GM19240 (cell line): ENCODE results near the gene CASZ1.

ENCODE experiments used
- DNase-seq: peaks from one replicate; pipeline ENCODE4 v3.0.0; 2011; ENCODE audit warnings: low spot score; ENCODE audit not compliant: insufficient read length

Gene CASZ1

DNA sequence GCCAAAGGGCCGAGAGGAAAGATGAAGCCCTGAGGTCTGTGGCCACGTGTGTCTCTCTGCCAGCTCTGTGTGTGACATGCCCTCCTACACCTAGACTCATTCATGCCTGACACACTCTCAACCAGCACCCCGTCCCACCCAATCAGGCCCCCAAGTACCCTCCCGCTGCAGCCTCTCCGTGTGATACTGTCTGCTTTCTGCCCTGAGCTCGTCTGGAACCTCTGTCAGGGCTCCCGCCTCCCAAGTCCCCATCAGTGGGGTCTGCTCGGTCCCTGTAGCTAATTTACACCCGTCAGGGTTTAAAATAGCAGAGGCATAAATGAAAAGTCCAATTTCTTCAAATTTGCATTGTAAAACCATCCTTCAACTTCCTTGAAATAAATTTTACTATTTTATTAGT lies 20.7 kb downstream of the CASZ1 start:
- DNase-seq = no peak

DNA sequence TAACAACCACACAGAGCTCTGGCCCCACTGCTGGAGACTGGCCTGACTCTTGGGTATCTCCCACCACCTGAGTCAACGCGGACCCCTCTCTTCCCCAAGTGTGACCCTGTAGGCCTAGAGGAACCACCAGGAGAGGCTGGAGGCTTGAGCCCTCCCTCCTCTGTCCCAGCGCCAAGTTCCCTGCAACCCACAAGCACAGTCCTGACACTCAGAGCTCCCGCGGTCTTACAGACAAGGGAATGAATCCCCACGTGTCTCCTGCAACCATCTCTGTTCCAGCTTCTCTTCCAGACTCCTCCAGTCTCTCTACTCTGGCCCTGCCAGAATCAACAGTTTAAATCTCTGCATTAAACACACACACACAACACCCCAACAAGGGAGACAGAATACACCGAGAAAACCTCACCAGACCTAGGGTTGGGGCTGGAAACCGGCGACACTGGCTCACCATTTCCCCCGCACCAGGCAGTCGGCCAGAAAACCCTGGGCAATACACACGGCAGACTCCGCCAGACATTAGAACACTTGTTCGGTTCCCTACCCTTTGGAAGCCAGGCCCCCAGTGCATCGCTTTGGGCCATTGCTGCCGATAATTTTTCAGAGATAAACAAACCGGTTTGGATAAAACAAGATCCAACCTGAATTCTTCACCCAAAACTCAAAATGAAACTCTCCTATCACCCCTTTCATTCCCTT lies 21.7 kb downstream of the CASZ1 start:
- DNase-seq = no peak

DNA sequence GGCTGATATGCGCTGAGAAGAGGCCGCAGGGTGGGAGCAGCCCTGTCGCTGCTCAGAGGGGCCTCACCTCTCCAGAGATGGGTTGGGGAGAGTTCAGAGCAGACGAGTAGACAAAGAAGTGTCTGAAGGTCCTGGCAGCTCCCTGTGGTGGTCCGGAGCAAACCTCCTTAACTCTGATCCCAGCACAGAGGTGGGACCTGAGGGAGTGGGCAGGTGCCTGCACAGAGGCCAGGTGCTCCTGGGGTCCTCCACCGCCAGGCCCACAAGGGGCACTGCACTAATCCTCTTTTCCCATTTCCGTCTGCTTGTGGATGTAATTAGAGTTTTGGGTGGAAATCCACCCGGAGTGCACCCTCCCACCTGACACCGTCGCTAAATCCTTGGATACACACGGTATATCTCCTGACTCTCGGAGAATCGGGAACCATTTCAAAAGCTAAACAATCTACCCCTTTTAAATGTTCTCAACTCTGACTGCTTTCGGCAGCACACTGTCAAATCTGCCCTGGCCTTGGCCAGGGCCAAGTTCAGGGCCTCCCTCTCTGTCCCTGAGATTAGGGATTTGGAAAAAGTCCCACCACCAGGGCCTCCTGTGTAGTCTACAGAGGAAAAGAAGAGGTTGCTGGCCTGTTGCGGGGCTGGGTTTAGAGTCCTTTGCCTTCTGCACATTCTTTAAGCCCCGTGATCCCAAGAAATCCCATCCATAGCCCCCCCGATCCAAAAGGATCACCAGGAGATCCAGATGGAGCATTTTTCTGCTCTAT lies 22.4 kb downstream of the CASZ1 start:
- no peak for DNase-seq

DNA sequence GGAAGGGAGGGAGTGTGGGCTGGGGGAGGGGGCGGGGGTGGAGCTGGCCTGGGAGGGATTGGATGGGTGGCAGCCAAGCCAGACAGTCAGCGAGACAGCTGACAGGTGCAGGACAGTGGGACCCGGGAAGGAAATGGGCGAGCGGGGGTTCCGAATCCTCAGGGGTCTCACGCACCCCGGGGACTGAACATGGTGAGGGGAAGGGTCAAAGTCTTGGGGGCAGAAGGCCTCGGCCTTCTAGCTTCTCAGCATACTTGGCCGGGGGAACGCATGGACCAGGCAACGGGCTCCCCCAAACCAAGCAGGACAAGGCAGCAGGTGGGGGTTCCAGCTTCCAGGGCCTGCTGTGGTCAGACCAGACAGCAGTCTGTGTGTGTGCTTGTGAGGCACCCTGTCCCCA lies 23.1 kb downstream of the CASZ1 start:
- no peak for DNase-seq

DNA sequence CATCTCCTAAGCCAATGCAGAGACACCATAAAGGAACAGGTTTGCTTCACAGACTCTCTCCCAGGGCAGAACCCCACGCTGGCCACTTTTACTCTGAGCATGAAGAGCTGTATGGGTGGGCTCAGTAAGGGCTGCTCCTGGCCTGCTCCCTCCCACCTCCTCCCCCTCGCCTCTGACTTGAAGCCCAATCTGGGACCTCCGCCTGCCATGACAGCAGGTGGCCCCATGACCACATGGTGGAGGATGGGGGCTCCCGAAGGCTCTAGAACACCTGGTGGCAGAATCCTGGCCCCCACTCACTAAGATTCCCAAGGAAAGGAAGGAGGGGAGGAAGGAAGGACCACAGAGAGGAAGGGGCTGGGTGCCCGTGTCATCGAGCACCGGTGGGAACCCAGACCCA lies 23.7 kb downstream of the CASZ1 start:
- DNase-seq = no peak

DNA sequence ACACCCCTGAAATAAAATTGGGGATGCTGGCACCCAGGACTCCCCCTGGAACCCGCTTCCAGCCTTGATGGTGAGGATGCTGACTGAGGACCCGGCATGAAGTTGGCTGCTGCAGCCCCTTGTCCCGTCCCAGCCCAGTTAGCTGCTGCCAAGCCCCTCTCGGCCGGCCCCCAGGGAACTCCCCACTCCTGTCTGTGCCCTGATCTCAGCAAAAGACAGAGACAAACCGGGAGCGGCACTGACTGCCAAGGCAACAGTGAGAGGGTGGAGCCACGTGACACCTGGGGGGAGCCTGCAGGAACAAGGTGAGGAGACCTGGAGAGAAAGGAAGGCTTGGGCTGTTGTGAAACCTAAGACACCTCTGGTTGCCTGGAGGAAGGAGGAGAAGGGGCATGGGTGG lies 24.7 kb downstream of the CASZ1 start:
- DNase-seq = no peak

DNA sequence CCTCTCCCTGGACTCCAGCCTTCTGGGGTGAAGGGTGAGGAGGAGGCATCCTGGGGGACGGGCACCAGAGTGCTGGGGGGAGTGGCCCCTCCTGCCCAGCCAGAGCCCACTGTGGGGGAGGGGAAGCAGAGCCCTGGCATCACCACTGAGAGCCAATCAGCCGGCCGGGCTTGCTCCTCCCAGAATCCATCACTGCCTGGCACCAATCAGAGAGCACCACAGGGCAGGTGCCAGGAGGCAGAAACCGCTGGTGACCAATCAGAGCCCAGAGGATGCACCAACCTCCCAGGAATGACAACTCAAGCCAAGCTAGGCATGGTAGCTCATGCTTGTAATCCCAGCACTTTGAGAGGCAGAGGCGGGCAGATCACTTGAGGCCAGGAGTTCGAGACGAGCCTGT lies 27.9 kb downstream of the CASZ1 start:
- DNase-seq = no peak

DNA sequence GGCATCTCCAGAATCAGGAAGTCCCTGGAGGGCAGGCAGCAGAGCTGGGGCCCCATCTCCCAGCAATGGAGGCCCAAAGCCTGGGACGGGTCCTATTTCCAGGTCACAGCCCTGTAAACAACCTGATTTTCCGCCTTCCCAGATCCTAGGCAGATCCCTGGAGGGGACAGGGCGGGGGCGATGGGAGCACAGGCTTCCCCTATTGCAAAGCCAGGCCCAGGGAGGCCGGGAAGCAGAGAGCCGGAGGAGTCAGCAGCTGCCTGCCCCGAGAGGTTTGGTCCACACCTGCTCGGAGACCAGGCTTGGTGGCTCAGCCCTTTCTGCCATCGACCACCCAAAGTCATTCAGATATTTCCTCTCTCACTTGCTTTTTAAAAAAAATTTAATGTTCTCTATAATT lies 29.2 kb downstream of the CASZ1 start:
- DNase-seq = no peak

DNA sequence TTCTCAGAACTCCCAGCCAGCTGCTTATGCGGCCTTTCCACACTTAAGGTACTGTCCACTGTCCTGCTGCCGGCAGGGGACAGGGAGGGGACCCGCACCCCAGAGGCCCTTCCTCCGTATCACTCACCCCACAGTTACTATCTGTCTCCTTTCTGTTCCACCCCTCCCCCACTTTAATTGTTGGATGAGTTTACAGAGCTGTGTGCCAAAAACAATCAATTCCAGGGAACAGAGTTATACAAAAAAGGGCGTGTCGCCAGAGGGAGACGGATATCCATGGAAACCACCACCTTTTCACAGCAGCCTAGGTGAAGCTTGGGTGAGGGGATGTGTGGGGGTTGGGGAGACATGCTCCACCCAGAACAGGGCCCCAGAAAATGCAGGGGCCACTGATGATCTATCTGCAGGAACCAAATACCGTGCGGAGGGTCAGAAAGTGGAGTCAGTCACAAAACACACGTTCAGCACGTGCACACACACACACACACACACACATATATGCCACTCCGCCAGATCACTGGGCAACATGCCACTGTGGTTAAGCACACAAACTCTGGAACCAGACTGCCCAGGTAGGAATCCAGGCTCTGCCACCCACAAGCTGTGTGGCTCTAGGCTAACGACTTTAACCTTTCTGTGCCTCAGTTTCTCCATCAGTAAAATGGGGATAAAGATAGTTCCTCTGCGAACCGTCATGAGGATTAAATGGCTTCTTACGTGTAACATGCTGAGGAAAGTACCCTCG lies 30.5 kb downstream of the CASZ1 start:
- DNase-seq = no peak

DNA sequence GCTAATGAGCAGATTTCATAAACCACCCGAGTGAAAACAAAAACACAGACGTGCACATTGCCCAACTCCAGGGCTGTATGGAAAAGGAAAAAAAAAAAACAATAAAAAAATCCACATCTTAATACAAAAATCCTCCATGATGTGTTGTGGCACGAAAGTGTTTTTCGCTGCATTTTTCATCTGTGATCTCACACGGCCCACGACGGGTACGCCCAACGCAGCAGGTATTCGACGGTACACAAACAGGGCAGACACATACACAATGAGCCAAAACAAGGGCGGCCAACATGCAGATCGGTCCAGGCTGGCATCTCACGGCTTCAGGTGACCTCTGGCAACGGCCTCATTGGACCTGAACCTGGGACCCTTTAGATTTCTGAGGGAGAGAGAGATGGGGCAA lies 31.1 kb downstream of the CASZ1 start:
- DNase-seq = no peak

DNA sequence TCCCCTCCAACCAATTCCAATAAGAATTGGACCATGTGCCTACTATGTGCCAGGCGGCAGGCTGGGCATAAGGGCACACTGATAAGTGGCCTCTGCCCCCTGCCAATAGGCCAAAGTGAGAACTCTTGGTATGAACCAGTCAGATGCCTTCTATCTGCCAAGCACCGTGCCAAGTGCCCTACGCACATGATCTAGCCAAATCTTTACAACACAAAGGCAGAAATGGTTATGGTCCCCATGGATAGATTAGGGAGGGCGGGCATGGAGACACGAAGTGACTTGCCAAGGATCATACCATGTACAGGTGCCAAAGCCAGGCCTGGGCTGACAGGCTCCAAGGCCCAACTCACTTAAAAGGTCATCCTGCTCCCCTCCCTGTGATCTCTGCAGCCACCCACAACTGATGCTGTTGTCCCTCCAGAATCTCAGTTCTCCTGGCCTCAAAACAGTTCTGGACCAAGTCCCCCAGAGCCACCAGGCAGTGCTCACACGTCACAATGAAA lies 32.1 kb downstream of the CASZ1 start:
- DNase-seq = no peak

DNA sequence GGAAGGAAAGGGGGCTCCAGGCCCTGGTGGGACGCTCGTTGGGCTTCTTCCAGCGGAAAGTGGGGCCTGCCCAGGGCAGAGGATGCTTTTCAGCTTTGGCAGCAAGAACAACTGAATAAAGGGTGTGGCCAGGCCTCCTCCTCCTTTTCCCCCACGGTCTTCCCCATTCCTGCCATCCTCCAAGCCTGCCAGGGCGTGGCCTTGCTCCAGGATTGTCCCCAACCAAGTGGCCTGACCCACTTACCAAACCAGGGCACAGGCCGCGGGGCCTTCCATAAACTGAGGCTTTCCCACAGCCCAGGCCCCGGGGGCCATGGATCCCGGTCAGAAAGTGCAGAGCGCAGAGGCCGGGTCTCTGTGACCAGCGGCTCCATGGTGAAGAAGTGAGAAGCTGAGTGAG lies 33.6 kb downstream of the CASZ1 start:
- DNase-seq = no peak

DNA sequence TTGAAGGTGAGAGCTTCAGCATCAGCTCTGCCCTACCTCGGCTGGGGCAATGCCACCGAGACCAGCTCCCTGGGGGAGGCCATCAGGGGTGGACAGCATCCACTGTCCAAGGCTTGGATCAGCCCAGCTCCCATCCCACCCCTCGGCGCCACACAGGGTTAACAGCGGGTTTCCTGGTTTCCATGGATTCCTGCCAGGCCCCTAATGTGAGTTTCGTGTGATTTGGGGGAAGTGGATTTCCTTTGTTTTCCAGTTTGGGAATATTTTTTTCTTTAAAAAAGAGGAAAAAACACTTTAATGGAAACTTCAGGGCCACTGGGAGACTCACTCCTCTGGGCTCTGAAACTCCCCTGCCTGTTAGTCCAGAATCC lies 34.3 kb downstream of the CASZ1 start:
- DNase-seq = no peak

DNA sequence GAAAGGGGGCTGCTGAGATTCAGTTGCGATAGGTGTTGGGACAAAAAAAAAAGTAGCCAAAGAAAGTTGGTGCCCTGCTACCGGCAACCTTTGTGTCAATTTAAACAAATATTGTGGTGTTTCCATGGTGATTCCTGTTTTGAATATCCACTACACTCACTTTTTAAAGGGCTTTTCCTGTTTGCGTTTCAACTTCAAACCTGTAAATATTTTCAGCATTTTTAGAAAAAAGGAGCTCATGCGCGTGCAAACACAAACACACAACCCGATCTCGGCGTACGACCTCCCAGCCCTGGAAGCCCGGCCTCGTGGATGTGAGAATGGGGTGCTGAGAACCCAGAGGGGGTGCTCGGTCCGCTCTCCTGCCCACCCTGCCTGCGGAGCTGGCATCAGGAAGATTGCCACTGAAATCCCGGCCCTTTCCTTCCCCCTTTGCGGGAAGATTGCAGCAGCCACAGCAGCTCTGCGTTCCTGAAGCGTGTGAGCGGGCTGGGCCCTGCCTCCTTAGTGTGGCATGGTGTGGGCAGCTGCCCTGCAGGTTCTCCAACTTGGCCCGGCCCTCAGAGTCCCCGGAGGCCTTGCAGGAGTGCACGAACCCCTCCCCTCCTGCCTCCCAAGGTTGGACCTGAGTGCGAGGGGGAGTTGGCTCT lies 34.8 kb downstream of the CASZ1 start:
- no peak for DNase-seq

DNA sequence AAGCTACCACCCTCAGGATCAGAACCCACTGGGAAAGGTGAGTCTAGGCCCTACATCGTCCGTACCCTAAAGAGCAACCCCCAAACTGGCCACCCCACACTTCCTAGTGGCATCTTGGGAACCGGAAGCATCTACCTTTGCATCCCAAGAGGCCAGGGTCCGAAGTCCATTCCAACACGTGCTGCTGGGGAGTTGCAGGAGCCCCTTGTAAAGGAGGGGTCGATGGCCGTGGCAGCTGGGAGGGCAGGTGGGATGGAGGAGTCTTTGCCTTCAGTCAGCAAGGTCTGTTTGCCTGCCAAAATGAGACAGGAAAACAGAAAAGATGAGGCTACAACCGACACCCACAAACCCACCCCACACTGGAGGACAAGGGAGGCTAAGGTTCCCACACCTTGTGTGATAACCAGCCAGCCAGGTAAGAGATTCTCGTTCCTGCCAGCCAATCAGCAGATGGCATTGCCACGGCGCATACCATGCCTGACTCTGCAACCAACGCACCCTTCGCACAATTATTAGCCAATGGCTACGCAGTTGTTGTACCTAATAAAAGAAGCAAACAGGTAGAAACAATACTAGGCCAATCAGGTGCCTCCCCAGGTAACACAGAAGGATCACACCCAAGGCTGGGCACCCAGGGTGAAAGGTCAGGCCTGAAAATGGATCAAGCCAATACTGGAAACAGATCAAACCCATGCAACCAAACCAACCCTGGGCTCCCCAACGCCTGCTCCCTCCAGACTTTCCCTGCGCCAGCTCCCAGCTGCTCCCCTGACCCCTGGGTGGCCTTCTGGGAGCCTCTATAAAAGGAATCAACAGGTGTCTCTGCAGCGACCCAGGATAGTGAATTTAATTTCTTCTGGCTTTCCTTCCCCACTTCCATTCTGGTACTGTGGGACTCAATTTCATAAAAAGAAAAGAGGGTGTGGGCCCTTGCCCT lies 35.6 kb downstream of the CASZ1 start:
- no peak for DNase-seq

DNA sequence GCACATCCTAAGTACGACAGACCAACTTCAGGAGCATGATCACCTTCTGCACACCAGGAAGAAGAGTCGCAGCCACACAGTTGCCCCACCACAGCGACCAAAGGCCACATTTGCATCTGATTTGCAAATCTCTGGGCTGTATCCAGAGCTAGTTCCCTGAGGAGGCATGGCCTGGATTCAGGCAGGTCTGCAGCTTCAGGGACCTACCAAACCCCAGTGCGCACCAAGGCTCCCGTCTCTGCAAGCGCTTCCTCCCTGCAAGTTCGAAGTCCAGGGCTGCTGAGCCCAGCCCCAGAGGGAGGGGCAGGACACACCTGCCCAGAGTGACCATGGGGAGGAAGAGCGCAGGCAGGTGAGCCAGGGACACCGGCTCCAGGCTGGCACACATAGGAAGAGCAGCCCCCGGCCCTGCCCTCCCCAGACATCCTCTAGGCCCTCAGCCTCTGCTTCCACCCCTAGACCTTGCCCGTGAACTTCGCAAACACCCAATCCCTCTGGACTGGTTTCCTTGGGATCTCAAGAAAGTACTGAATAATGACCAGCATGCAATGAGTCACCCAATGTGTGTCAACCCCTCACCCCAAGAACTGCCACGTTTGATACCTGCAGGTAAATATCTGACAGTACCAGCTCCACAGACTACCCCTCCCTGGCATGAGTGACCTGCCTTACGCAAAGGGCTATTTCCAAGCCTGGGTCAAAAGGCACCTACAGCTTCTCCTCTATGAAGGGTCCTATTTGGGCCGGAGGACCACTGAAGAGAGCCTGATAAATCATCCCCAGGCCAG lies 36.8 kb downstream of the CASZ1 start:
- no peak for DNase-seq

DNA sequence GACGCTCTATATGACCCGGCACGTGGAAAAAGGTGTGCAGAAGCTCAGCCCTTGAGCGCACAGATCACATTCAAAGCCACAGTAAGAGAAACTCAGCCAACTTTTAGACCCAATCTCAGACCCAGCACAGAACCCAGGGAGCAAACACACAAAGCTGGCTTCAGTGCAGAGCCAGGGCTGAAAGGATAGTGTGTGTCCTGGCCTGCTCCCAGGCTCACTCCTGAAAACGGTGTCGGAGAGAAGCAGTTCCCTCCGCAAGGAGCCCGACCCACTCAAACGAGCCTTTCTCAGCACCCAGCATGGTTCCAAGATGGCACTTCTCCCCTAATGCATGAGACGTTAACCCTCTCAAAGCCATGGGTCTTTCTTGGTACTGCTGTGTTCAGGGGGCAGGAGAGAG lies 39.6 kb downstream of the CASZ1 start:
- no peak for DNase-seq

DNA sequence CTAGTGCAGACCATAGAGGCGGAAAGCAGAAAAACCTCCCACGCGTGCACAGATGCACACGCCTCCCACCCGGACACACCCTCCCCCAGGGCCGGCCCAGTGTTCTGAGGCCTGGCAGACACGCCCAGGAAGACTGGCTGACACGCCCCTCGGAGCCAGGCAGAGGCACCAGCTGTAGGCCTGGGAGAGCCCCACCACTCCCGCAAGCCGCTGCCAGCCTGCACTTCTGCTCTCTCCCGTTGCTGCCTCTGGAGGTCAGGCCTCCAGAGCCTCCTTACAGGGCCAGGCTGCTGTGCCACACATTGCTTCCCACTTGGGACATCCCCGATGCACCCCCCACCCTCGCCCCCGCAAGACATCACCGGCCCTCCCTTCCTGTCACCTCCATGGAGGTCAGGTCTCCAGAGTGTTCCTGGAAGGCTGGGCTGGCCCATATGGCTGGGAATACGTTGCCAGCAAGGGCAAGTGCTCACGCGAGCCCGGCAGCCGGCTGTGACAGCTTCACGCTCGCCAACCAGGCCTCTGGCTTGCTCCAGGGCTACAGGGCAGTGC lies 40.4 kb downstream of the CASZ1 start:
- DNase-seq = no peak

DNA sequence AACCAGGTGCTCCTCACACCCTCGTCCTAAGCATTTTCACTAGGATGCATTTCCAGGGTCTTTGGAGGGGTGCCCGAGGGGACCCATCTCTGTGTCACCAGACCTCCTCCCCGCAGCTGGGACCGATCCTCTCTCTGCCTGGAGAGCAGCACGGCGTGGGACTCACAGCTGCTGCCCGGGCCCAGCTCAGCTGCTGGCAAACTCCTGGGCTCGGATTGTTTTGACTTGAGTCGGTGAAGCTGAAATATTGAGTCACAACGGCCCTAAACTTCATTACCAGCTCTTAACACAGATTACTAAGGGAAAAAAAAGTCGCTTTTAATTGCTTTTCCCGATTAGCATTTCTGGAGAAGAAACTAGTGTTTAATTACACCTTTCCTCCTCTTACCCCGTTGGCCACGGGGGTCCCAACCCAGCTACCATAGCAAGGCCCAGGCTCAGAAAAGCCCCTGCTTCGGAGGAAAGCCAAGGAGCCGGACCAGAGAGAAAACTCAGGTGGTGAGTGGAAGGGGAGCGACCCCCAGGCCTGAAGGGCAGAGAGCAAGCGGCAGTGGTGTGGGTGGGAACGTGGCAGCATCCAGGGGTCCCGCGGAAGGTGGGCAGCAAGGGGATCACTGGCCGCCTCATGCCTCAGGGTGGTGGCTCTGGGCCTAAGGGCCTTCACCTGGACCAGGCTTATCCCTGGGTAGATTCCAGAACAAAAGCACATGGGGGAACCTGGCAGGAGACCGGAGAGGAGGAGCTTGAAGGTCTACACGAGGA lies 41.7 kb downstream of the CASZ1 start:
- DNase-seq = no peak
